ENCODE data around the gene VPREB1.
"Not testable (repeated sequence)": the region's sequence is repeated elsewhere in the genome, so short reads cannot be mapped to it uniquely, and the experiment has no call there.

DNA sequence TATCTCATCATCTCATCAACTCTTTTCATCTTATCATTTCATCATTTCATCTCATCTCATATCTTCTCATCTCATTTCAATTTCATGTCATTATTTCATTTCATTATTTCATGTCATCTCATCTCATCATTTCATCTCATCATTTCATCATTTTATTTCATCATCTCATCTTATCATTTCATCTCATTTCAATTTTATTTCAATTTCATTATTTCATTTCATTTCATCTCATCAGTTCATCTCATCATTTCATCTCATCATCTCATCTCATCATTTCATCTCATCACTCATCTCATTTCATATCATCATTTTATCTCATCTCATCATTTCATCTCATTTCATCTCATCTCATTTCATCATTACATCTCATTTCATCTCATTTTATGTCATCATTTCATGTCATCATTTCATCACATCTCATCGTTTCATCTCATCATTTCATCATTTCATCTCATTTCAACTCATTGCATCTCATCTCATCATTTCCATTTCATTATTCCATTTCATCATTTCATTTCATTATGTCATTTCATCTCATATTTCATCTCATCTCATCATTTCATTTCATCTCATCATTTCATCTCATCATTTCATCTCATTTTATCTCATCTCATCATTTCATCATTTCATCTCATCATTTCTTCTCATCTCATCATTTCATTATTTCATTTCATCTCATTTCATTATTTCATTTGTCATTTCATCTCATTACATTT is 42.0 kb downstream of the VPREB1 start:
- not testable (repeated sequence) for TF ChIP-seq POLR2A, EP300 (IDR thresholded peaks at IDR 0.05)
- TF ChIP-seq, protein P1, sequence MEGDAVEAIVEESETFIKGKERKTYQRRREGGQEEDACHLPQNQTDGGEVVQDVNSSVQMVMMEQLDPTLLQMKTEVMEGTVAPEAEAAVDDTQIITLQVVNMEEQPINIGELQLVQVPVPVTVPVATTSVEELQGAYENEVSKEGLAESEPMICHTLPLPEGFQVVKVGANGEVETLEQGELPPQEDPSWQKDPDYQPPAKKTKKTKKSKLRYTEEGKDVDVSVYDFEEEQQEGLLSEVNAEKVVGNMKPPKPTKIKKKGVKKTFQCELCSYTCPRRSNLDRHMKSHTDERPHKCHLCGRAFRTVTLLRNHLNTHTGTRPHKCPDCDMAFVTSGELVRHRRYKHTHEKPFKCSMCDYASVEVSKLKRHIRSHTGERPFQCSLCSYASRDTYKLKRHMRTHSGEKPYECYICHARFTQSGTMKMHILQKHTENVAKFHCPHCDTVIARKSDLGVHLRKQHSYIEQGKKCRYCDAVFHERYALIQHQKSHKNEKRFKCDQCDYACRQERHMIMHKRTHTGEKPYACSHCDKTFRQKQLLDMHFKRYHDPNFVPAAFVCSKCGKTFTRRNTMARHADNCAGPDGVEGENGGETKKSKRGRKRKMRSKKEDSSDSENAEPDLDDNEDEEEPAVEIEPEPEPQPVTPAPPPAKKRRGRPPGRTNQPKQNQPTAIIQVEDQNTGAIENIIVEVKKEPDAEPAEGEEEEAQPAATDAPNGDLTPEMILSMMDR (IDR thresholded peaks at IDR 0.05), result not testable (repeated sequence)

Measured in tibial nerve (tissue), 4 donors.